Thymus (tissue), 11 donors: Measurements from ENCODE around the gene FAM117A. TPM values are rescaled to one million over a fixed set of nuclear protein-coding genes. Genes with fewer than 3 reads are reported as not detected.

ENCODE experiments used
- DNase-seq, 9 donors: peaks; one replicate each; pipeline ENCODE4 v3.0.0-alpha.2; 2013; ENCODE audit warnings: low spot score in 9 of 9, low read depth in 6 of 9, missing footprints in 1 of 9
- H3K27ac ChIP-seq, 2 donors: one replicate each; pipeline ENCODE4 v1.5.1; 2013; ENCODE audit warnings: control low read depth in 1 of 2, low read depth in 1 of 2, low read length in 1 of 2, mild to moderate bottlenecking in 1 of 2, moderate library complexity in 1 of 2
- H3K27me3 ChIP-seq, 2 donors: one replicate each; pipeline ENCODE4 v1.5.1; 2013; ENCODE audit warnings: low read length in 1 of 2; ENCODE audit not compliant: control insufficient read depth in 2 of 2, insufficient read depth in 1 of 2
- H3K36me3 ChIP-seq, 2 donors: one replicate each; pipeline ENCODE4 v1.5.1; 2013; ENCODE audit warnings: low read length in 1 of 2, mild to moderate bottlenecking in 1 of 2, moderate library complexity in 1 of 2; ENCODE audit not compliant: control insufficient read depth in 2 of 2, insufficient read depth in 2 of 2
- H3K4me1 ChIP-seq, 2 donors: one replicate each; pipeline ENCODE4 v1.5.1; 2013; ENCODE audit warnings: low read length in 2 of 2; ENCODE audit not compliant: control insufficient read depth in 2 of 2, insufficient read depth in 2 of 2
- H3K4me3 ChIP-seq, 2 donors: one replicate each; pipeline ENCODE4 v1.5.1; 2013; ENCODE audit warnings: low read length in 2 of 2, control low read depth in 1 of 2, mild to moderate bottlenecking in 1 of 2
- H3K9me3 ChIP-seq, 2 donors: one replicate each; pipeline ENCODE4 v1.5.1; 2013; ENCODE audit warnings: low read length in 1 of 2, mild to moderate bottlenecking in 1 of 2; ENCODE audit not compliant: control insufficient read depth in 2 of 2, insufficient read depth in 1 of 2
- WGBS: extraction: QIAGEN DNeasy Blood & Tissue Kit; methylation state at CpG from one replicate; pipeline ENCODE4 v1.1.7; 2013; 5-methylcytosine and 5-hydroxymethylcytosine counted together
- polyA plus RNA-seq: library from polyadenylated mRNA; stranded (reverse); fragments of 200-250 nt; gene quantifications from one replicate; pipeline ENCODE4 v1.2.3, GENCODE V29; 2013
- total RNA-seq: library from RNA; stranded (reverse); fragments of 120-200 nt; gene quantifications from one replicate; pipeline ENCODE4 v1.2.4, GENCODE V29; 2013
- donor health status: healthy.

Gene FAM117A
- total and polyA plus RNA-seq, 2 donors, result 10.3 to 13.6 TPM

DNA sequence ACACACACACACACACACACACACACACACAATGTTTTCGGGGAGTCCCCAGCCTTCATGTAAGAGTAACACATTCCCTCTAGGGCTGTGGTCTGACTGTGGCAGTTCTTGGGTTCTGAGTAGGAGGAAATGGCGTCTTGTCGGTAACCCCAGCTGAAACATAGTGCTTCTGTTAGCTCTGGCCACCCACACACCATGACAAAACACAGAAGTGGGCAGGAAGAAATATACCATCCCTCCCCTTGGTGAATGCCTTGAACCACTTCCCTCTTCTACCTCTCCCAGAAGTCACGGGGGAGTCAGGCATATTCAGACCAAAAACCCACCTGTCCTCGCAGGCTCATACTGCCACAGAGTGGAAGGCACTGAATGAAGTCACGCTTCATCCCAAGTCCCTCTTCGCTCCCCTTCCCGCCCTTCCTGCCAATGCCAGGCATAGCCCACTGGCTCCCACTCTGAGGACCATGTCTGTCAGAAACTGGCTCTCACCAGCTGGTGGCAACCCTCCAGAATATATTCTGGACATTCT is 67.6 kb downstream of the FAM117A start:
- WGBS, result 37% methylated on average over 8 of the region's 8 CpGs
- H3K9me3 ChIP-seq, result no peaks in the 10 kb centered on the region
- H3K4me3 ChIP-seq, result no peak overlapping the region
- H3K27ac ChIP-seq, result peak overlapping the region; percentile 32 to 78
- peaks cover 0 to 8% of the 10 kb centered on the region in 2 donors for H3K27me3 ChIP-seq
- peaks cover 11 to 14% of the 10 kb centered on the region in 2 donors for H3K36me3 ChIP-seq
- H3K4me1 ChIP-seq, result peaks cover 7 to 41% of the 10 kb centered on the region in 2 donors
- DNase-seq, result peak in 3 of 9 donors; percentile 48 to 80 (median 51)

DNA sequence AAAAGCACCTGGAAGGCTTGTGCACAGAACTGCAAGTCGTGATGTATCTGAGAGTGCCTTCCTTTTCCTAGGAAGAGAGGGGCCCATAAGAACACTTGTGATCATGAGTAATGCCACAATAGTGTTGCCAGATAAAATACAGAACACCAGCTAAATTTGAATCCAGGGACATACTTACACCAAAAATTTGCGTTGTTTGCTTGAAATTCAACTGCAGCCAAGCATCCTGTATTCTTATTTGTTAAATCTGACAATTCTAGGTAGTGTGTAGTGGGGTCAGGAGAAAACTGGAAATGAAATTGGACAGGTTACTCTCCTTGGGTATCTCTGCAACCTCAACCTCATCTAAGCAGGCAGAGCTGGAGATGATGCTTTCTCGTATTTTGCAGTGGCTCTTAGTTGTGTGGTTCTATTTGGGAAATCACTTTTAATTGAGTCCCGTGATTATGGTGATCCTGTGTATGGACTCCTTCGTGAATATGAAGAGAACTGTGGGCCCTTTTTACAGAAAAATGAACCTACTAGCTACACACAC is 68.2 kb downstream of the FAM117A start:
- Histone ChIP-seq H3K9me3 (no peaks in the 10 kb centered on the region), H3K27ac (peak overlapping the region in 1 of 2 donors; percentile 36), H3K27me3 (peaks cover 0 to 8% of the 10 kb centered on the region in 2 donors), H3K36me3 (peaks cover 6 to 8% of the 10 kb centered on the region in 2 donors), H3K4me3 (no peak overlapping the region), H3K4me1 (peaks cover 7 to 38% of the 10 kb centered on the region in 2 donors)
- 45% methylated on average over 5 of the region's 5 CpGs for WGBS
- DNase-seq, result peak in 1 of 9 donors; percentile 20

DNA sequence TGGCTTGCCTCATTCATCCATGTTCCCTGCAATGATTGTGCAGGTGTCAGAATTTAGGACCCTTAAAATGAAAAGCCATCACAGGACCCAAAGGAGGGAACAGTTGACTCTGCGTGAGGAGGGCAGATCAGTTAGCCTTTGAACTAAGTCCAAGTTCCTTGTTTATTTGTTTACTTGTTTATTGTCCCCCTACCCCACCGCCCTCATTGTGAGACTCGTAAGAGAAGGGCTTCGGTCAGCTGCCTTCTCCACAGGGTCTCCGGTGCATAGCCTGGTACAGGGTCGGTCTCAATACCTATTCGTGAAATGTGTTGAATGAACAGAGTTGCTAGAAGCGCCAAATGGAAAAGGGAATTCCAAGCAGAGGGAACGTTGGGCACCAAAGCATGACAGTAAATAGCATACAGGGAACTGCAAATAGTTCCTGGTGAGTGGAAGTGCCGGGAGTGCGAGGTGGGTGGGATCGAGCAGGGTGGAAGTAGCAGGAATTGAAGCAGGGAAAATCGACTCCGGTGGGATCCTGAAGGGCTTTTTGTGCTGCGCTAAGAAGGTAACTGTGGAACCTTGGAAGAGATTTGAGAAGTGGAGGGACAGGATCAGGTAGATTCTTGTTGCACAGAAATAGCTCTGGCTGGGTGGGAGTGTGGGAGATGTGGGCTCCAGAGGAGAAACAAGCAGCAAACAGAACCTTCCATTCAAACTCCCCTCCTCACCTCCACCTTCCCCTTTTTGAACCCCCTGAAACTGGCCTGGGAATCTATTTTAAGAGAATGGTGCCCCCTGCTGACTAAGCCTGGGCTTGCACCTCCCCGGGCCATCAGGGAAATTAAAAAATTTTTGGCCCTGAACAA is 68.9 kb downstream of the FAM117A start:
- no peak overlapping the region for H3K27ac ChIP-seq
- no peak overlapping the region for H3K4me3 ChIP-seq
- 50% methylated on average over 16 of the region's 16 CpGs for WGBS
- H3K36me3 ChIP-seq, result peaks cover under 1 to 1% of the 10 kb centered on the region in 2 donors
- H3K27me3 ChIP-seq, result peaks cover 0 to 8% of the 10 kb centered on the region in 2 donors
- H3K9me3 ChIP-seq, result no peaks in the 10 kb centered on the region
- H3K4me1 ChIP-seq, result peaks cover 3 to 31% of the 10 kb centered on the region in 2 donors
- DNase-seq, result peak in 4 of 9 donors; percentile 42 to 75 (median 59)

- H3K4me3 ChIP-seq, result no peak overlapping the region
- WGBS, result 98% methylated on average over 4 of the region's 4 CpGs
- H3K4me1 ChIP-seq, result peaks cover 10 to 32% of the 10 kb centered on the region in 2 donors
- DNase-seq, result no peak
- H3K36me3 ChIP-seq, result no peaks in the 10 kb centered on the region
- no peaks in the 10 kb centered on the region for H3K9me3 ChIP-seq
- no peak overlapping the region for H3K27ac ChIP-seq
- peaks cover 0 to 8% of the 10 kb centered on the region in 2 donors for H3K27me3 ChIP-seq
Measured at GRCh38 chr17:49692751-49693150, 71.2 kb downstream of the FAM117A start.

DNA sequence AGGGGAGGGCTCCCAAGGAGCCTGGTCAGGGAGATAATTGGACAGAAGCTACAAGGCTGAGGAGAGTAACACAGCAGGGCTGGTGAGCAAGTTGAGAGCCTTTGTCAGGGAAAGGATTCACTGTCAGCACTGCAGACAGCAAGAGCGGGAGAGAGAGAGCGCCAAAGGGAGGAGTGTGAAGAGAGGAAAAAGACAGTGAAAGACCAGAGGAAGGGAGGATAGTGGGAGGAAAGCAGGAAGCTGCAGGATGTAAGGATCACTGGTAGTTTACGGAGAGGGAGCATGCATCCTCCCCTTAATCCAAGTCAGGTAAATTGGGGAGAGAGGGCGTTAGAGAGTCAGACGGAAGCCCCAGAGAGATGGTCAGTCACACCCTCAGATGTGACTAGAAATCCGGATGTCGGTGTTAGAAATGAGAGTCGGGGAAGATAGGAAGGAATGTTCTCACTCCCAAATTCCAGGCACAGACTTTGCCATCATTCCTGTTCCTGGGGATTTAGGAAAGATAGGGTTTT is 72.2 kb downstream of the FAM117A start:
- 94% methylated on average over 8 of the region's 8 CpGs for WGBS
- no peaks in the 10 kb centered on the region for H3K36me3 ChIP-seq
- H3K4me1 ChIP-seq, result peaks cover 10 to 36% of the 10 kb centered on the region in 2 donors
- no peaks in the 10 kb centered on the region for H3K9me3 ChIP-seq
- no peak overlapping the region for H3K27ac ChIP-seq
- peaks cover 0 to 8% of the 10 kb centered on the region in 2 donors for H3K27me3 ChIP-seq
- no peak overlapping the region for H3K4me3 ChIP-seq
- DNase-seq, result no peak

- Histone ChIP-seq H3K36me3 (no peaks in the 10 kb centered on the region), H3K4me3 (no peak overlapping the region), H3K4me1 (peaks cover 10 to 31% of the 10 kb centered on the region in 2 donors), H3K27me3 (peaks cover 0 to 8% of the 10 kb centered on the region in 2 donors), H3K9me3 (no peaks in the 10 kb centered on the region), H3K27ac (no peak overlapping the region)
- 96% methylated on average over 9 of the region's 9 CpGs for WGBS
- no peak for DNase-seq
Measured at GRCh38 chr17:49691086-49691676, 72.8 kb downstream of the FAM117A start.

- no peak for DNase-seq
- 92% methylated on average over 2 of the region's 2 CpGs for WGBS
- H3K9me3 ChIP-seq, result no peaks in the 10 kb centered on the region
- peaks cover 10 to 23% of the 10 kb centered on the region in 2 donors for H3K4me1 ChIP-seq
- H3K27ac ChIP-seq, result no peak overlapping the region
- H3K36me3 ChIP-seq, result no peaks in the 10 kb centered on the region
- peaks cover 0 to 8% of the 10 kb centered on the region in 2 donors for H3K27me3 ChIP-seq
- no peak overlapping the region for H3K4me3 ChIP-seq
Measured at GRCh38 chr17:49690256-49690655, 73.7 kb downstream of the FAM117A start.

GRCh38 chr17:49688848-49689247 is 75.1 kb downstream of the FAM117A start:
- DNase-seq, result no peak
- Histone ChIP-seq H3K9me3 (no peaks in the 10 kb centered on the region), H3K4me1 (peaks cover 10 to 19% of the 10 kb centered on the region in 2 donors), H3K4me3 (peak overlapping the region in 1 of 2 donors; percentile 36), H3K36me3 (no peaks in the 10 kb centered on the region), H3K27ac (peak overlapping the region in 1 of 2 donors; percentile 18), H3K27me3 (peaks cover 0 to 2% of the 10 kb centered on the region in 2 donors)
- WGBS, result 84% methylated on average over 4 of the region's 4 CpGs
